GM10248 (cell line): ENCODE results near the gene GREM2.

Experiments
- CTCF ChIA-PET: fragments of 300-600 bp; sonication (Branson Sonifier 250); formaldehyde crosslinking; extraction: SDS; loops from one replicate; lab custom pipeline; 2021; ENCODE audit warnings: antibody characterized with exemption; lab: Yijun Ruan, JAX
- POLR2A ChIA-PET: fragments of 350-650 bp; sonication (Branson Sonifier 250); formaldehyde crosslinking; extraction: SDS; loops from one replicate; lab custom pipeline; 2020; ENCODE audit warnings: antibody characterized with exemption; lab: Yijun Ruan, JAX
- DNase-seq: peaks from one replicate; pipeline ENCODE4 v3.0.0; 2012; ENCODE audit errors: extremely low spot score
- TF ChIP-seq, protein P1 (sequence below): IDR thresholded peaks from 2 replicates; pipeline ENCODE4 v1.5.1; 2012; ENCODE audit warnings: mild to moderate bottlenecking, low read depth; ENCODE audit errors: extremely low read depth, missing control alignments, control extremely low read depth

GREM2 gene

DNA sequence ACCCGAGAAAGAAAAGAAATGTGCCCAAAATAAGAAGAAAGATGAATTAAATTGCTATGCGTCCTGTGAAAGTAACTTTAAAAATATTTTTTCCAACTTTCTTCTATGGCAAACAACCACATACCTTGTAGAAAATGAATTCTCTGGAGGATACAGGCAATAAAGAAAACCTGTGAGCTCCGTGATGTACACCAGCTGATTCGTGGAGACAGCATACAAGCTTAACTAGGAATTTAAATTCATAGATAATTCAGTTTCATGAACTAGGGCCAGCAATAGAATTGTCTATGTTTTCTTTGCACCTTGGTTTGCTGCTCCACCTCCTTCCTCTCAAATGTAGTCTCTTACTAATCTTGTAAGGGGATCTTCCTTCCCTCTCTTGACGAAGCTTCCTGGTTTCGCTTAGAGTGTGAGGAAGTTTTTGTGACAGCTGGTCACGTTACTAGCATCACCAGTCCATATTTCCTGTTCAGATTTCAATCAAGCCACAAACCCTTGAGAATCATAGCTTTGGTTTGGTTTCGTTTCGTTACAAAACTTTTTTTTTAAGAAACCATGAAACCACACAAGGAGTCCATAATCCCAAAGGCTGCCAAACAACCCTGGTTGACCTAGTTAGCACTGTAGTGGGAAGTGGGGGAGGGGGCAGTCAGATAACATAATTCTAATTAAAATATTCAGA lies 35.8 kb downstream of the GREM2 start:
- CTCF ChIA-PET = interaction anchor here (0.7 to 1.0 kb wide), 2 partner anchors 10 to 314 kb away, joined by 3 read pairs; no protein-coding TSS in a partner anchor
- POLR2A ChIA-PET = no interaction called here
- no peak for DNase-seq
- TF ChIP-seq, protein P1, sequence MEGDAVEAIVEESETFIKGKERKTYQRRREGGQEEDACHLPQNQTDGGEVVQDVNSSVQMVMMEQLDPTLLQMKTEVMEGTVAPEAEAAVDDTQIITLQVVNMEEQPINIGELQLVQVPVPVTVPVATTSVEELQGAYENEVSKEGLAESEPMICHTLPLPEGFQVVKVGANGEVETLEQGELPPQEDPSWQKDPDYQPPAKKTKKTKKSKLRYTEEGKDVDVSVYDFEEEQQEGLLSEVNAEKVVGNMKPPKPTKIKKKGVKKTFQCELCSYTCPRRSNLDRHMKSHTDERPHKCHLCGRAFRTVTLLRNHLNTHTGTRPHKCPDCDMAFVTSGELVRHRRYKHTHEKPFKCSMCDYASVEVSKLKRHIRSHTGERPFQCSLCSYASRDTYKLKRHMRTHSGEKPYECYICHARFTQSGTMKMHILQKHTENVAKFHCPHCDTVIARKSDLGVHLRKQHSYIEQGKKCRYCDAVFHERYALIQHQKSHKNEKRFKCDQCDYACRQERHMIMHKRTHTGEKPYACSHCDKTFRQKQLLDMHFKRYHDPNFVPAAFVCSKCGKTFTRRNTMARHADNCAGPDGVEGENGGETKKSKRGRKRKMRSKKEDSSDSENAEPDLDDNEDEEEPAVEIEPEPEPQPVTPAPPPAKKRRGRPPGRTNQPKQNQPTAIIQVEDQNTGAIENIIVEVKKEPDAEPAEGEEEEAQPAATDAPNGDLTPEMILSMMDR = no peak

DNA sequence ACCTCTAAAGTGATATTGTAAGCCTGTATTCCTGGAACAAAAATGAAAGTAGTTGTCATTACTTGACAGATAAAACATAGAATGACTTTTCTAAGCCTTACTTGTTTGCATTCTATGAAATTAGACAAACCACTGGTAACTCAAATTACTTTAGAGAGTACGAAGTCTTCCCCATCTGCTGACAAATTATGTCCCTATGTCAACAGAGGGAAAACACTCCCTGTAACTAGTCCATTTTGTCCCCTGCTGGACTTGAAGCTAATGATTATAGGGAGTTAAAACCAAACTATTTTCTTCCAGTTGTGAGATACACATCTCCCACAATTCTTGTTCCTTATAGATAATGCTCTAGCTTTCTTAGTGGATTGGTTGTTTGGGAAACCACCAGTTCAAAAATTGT lies 39.6 kb downstream of the GREM2 start:
- ChIA-PET CTCF (no interaction called here), POLR2A (no interaction called here)
- TF ChIP-seq, protein P1 = no peak
- DNase-seq = no peak

DNA sequence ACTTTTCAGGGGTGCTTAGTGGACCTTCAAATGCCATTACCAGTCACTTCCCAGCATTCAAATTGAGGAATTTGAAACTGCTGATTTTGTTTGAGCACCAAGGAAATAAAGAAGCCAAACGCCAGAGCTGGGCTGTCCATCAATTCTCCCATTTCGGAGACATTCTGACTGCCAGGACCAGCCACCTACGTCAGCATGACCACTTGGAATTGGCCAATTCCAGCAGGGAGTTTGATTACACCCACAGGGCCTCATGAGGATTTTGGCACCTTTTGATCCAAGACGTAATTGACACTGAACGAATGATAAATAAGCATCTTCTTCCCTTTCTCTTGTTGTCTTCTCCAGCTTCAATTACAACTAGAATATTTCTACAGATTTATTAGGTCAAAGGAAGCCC lies 40.2 kb downstream of the GREM2 start:
- POLR2A ChIA-PET = no interaction called here
- CTCF ChIA-PET = no interaction called here
- no peak for DNase-seq
- TF ChIP-seq, protein P1 = no peak

DNA sequence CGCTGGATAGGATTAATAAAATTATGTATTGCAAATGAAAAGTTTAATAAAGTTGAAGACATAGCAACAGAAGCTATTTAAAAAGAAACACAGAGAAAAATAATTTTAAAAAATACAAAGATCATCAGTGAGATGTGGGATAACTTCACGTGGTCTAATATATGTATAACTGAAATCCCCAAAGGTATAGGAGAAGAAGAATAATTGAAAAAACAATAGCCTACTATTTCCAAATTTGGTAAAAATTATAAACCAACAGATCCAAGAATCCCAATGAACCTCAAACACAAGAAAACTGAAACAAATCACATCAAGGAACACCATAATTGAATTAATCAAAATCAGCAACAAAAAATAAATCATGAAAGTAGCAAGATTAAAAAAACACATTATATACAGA lies 44.9 kb downstream of the GREM2 start:
- ChIA-PET POLR2A (no interaction called here), CTCF (no interaction called here)
- no peak for DNase-seq
- TF ChIP-seq, protein P1 = no peak

DNA sequence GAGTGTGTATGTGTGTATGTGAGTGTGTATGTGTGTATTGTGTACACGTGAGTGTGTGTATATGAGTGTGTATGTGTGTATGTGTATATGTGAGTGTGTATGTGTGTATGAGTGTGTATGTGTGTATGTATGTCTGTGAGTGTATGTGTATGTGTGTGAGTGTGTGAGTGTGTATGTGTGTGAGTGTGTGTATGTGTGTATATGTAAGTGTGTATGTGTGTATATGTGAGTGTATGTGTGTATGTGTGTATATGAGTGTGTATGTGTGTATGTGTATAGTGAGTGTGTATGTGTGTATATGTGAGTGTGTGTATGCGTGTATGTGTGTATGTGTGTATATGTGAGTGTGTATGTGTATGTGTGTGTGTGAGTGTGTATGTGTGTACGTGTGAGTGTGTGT lies 49.2 kb downstream of the GREM2 start:
- POLR2A ChIA-PET = no interaction called here
- DNase-seq = no peak
- CTCF ChIA-PET = interaction anchor here (1.2 kb wide), 1 partner anchor 10 kb away, joined by 3 read pairs; no protein-coding TSS in a partner anchor
- TF ChIP-seq, protein P1 = no peak

DNA sequence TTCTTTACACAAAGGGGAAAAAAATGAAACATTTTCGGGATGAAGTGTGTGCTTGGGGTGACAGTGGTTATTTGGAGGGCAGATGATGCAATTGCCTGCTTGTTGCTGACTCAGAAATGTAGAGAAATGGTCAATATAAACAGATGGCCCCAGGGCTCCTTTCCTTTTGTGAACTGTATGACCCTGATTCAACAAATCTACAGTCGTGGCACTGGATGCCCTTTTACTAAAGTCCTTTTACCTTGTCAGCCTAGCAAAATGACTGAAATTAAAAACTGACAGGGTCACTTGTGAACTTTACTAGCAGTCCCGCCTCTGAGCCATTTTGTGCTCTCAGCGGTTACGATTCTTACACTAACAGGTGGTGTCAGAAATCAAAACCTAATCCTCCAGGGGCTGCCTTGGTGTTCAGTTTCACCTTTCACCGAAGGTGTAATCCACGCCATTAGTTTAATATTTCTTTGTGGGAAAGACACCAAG lies 49.8 kb downstream of the GREM2 start:
- TF ChIP-seq, protein P1 = no peak
- DNase-seq = no peak
- CTCF ChIA-PET = no interaction called here
- POLR2A ChIA-PET = no interaction called here
